Right lobe of liver (tissue), 4 donors: ENCODE data around the gene NLRP6.

ENCODE experiments used
- POLR2A ChIP-seq: fragments of 450-650 bp; IDR thresholded peaks from one replicate; pipeline ENCODE4 v1.6.1; 2017; ENCODE audit warnings: antibody characterized with exemption, mild to moderate bottlenecking
- TF ChIP-seq, protein P1 (sequence below), 4 donors: fragments of 200-600 bp in 3 of 4; fragments of 450-650 bp in 1 of 4; IDR thresholded peaks; one replicate each; pipeline versions ENCODE4 v1.5.1 to v1.8.0; 2016 to 2022; ENCODE audit warnings: antibody characterized with exemption in 4 of 4, mild to moderate bottlenecking in 2 of 4
- donor health status: DM: no; HTN: no; CAD: no.
- donor health status: DM: no; HTN: no; CAD: no.
- donor health status: DM: no; HTN: yes; CAD: no.

DNA sequence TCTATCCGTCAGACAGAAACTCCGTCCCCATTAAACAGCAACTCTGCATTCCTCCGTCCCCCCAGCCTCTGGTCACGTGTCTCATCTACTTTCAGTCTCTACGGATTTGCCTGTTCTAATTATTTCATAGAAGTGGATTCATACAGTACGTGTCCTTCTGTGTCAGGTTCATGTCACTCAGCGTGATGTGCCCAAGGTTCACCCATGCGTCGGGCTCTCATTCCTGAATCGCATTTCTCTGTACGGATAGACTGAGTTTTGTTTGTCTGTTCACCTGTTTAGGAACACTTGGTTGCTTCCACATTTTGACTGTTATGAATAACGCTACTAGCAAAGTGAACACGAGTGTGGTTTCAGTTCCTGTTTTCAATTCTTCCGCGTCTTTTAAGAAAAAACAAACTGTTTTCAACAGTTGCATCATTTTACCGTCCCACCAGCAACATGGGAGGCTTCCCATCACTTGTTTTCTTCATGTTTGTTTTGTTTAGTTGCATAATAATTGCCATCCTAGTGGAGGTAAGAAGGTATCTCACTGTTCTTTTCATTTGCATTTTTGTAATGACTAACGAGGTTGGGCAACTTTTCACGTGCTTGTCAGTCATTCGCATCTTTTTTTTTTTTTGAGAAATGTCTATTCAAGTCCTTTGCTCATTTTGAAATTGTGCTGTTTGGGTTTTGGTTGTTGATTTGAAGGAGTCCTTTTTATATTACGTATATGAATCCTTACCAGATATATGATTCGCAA lies 8.9 kb upstream of the NLRP6 start:
- TF ChIP-seq POLR2A: no peak
- TF ChIP-seq, protein P1, sequence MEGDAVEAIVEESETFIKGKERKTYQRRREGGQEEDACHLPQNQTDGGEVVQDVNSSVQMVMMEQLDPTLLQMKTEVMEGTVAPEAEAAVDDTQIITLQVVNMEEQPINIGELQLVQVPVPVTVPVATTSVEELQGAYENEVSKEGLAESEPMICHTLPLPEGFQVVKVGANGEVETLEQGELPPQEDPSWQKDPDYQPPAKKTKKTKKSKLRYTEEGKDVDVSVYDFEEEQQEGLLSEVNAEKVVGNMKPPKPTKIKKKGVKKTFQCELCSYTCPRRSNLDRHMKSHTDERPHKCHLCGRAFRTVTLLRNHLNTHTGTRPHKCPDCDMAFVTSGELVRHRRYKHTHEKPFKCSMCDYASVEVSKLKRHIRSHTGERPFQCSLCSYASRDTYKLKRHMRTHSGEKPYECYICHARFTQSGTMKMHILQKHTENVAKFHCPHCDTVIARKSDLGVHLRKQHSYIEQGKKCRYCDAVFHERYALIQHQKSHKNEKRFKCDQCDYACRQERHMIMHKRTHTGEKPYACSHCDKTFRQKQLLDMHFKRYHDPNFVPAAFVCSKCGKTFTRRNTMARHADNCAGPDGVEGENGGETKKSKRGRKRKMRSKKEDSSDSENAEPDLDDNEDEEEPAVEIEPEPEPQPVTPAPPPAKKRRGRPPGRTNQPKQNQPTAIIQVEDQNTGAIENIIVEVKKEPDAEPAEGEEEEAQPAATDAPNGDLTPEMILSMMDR (IDR thresholded peaks at IDR 0.05): peak in 1 of 4 donors; percentile 30
